Measurements from ENCODE around the gene AIG1. TPM values are rescaled to one million over a fixed set of nuclear protein-coding genes. Genes with fewer than 3 reads are reported as not detected.
A peak's percentile ranks its signal among the peaks of the same experiment; 100 is the strongest.
"Not testable (repeated sequence)": the region's sequence is repeated elsewhere in the genome, so short reads cannot be mapped to it uniquely, and the experiment has no call there.

Gene AIG1
- total RNA-seq, 1 donor from 2014 or later, result 71.6 TPM

GRCh38 chr6:143053856-143054255 is 6.8 kb upstream of the AIG1 start:
- ATAC-seq (no peak), DNase-seq (ENCODE audit: missing footprints) (no peak)
- intact Hi-C loops (cut with DNase I), result no loop called here

- ATAC-seq, result no peak
- DNase-seq (ENCODE audit: missing footprints), result no peak
- intact Hi-C loops (cut with DNase I), result no loop called here
Measured at GRCh38 chr6:143054329-143054728, 6.4 kb upstream of the AIG1 start.

GRCh38 chr6:143055213-143055612 is 5.5 kb upstream of the AIG1 start:
- DNase-seq (ENCODE audit: missing footprints) (no peak), ATAC-seq (no peak)
- intact Hi-C loops (cut with DNase I), result no loop called here

GRCh38 chr6:143055891-143056290 is 4.8 kb upstream of the AIG1 start:
- DNase-seq (ENCODE audit: missing footprints) (no peak), ATAC-seq (no peak)
- intact Hi-C loops (cut with DNase I), result no loop called here

GRCh38 chr6:143058987-143059386 is 1.7 kb upstream of the AIG1 start:
- ATAC-seq, result no peak
- DNase-seq (ENCODE audit: missing footprints), result no peak
- intact Hi-C loops (cut with DNase I), result no loop called here

- DNase-seq (ENCODE audit: missing footprints) (no peak), ATAC-seq (peak; percentile 8)
- intact Hi-C loops (cut with DNase I), result loop anchor here (2.0 to 5.0 kb wide), 3 partner anchors 115 to 212 kb away; partner anchors contain the start of gene HIVEP2
Measured at GRCh38 chr6:143059663-143060353, 881 bp upstream of the AIG1 start.

GRCh38 chr6:143060354-143060805 is 309 bp upstream of the AIG1 start:
- DNase-seq (ENCODE audit: missing footprints) (peak; percentile 94), ATAC-seq (peak; percentile 88)
- intact Hi-C loops (cut with DNase I), result loop anchor here (2.0 to 5.0 kb wide), 3 partner anchors 116 to 212 kb away; partner anchors contain the start of gene HIVEP2

GRCh38 chr6:143061597-143062385 is 1.1 kb downstream of the AIG1 start:
- intact Hi-C loops (cut with DNase I), result loop anchor here (2.0 to 5.0 kb wide), 3 partner anchors 117 to 211 kb away; partner anchors contain the start of gene HIVEP2
- peak; percentile 35 for ATAC-seq
- no peak for DNase-seq (ENCODE audit: missing footprints)

GRCh38 chr6:143062551-143062950 is 1.9 kb downstream of the AIG1 start:
- intact Hi-C loops (cut with DNase I), result loop anchor here (5.0 kb wide), 2 partner anchors 160 to 210 kb away; no protein-coding TSS in a partner anchor
- no peak for DNase-seq (ENCODE audit: missing footprints)
- ATAC-seq, result no peak

- intact Hi-C loops (cut with DNase I), result loop anchor here (5.0 kb wide), 2 partner anchors 159 to 209 kb away; no protein-coding TSS in a partner anchor
Measured at GRCh38 chr6:143063631-143064030, 2.9 kb downstream of the AIG1 start.

GRCh38 chr6:143064271-143064670 is 3.6 kb downstream of the AIG1 start:
- intact Hi-C loops (cut with DNase I), result loop anchor here (5.0 kb wide), 2 partner anchors 158 to 208 kb away; no protein-coding TSS in a partner anchor
- no peak for ATAC-seq

More at GRCh38 chr6:143063631-143064030, 2.9 kb downstream of the AIG1 start:
- ATAC-seq, result no peak
- DNase-seq (ENCODE audit: missing footprints), result no peak

GRCh38 chr6:143064951-143065683 is 4.4 kb downstream of the AIG1 start:
- intact Hi-C loops (cut with DNase I), result loop anchor here (5.0 kb wide), 2 partner anchors 157 to 207 kb away; no protein-coding TSS in a partner anchor

More at GRCh38 chr6:143064271-143064670, 3.6 kb downstream of the AIG1 start:
- no peak for DNase-seq (ENCODE audit: missing footprints)

GRCh38 chr6:143068001-143068400 is 7.3 kb downstream of the AIG1 start:
- intact Hi-C loops (cut with DNase I), result no loop called here
- no peak for ATAC-seq
- no peak for DNase-seq (ENCODE audit: missing footprints)

More at GRCh38 chr6:143064951-143065683, 4.4 kb downstream of the AIG1 start:
- ATAC-seq, result no peak
- no peak for DNase-seq (ENCODE audit: missing footprints)

GRCh38 chr6:143074101-143074500 is 13.4 kb downstream of the AIG1 start:
- ATAC-seq (no peak), DNase-seq (ENCODE audit: missing footprints) (no peak)
- intact Hi-C loops (cut with DNase I), result no loop called here

GRCh38 chr6:143074670-143075318 is 14.1 kb downstream of the AIG1 start:
- DNase-seq (ENCODE audit: missing footprints), result no peak
- no peak for ATAC-seq
- intact Hi-C loops (cut with DNase I), result no loop called here

GRCh38 chr6:143078468-143079324 is 18.0 kb downstream of the AIG1 start:
- no peak for ATAC-seq
- intact Hi-C loops (cut with DNase I), result no loop called here
- no peak for DNase-seq (ENCODE audit: missing footprints)

- intact Hi-C loops (cut with DNase I), result no loop called here
- ATAC-seq, result no peak
- DNase-seq (ENCODE audit: missing footprints), result no peak
Measured at GRCh38 chr6:143079325-143079640, 18.6 kb downstream of the AIG1 start.

- intact Hi-C loops (cut with DNase I); ATAC-seq; DNase-seq (ENCODE audit: missing footprints): not testable (repeated sequence)
Measured at GRCh38 chr6:143082274-143082673, 21.6 kb downstream of the AIG1 start.
